Measurements from ENCODE around the gene POLDIP2.

GRCh38 chr17:28333083-28333746 is 24.1 kb downstream of the POLDIP2 start:
- no peak for TF ChIP-seq CTCF (IDR thresholded peaks at IDR 0.05)
- no peak for TF ChIP-seq POLR2A (IDR thresholded peaks at IDR 0.05)
